SW 1271 (cell line): ENCODE measurements around the gene DAB2IP.
"Not testable (repeated sequence)": the region's sequence is repeated elsewhere in the genome, so short reads cannot be mapped to it uniquely, and the experiment has no call there.

ENCODE experiments used
- DNase-seq, 2 experiments: peaks; one replicate each; lab custom pipeline; 2025; lab: John Stamatoyannopoulos, UW

DAB2IP gene

GRCh38 chr9:121776739-121777637 is 125.6 kb downstream of the DAB2IP start:
- DNase-seq = no peak

GRCh38 chr9:121778252-121779225 is 127.1 kb downstream of the DAB2IP start:
- DNase-seq = no peak

GRCh38 chr9:121779381-121780117 is 128.1 kb downstream of the DAB2IP start:
- DNase-seq = no peak

DNA sequence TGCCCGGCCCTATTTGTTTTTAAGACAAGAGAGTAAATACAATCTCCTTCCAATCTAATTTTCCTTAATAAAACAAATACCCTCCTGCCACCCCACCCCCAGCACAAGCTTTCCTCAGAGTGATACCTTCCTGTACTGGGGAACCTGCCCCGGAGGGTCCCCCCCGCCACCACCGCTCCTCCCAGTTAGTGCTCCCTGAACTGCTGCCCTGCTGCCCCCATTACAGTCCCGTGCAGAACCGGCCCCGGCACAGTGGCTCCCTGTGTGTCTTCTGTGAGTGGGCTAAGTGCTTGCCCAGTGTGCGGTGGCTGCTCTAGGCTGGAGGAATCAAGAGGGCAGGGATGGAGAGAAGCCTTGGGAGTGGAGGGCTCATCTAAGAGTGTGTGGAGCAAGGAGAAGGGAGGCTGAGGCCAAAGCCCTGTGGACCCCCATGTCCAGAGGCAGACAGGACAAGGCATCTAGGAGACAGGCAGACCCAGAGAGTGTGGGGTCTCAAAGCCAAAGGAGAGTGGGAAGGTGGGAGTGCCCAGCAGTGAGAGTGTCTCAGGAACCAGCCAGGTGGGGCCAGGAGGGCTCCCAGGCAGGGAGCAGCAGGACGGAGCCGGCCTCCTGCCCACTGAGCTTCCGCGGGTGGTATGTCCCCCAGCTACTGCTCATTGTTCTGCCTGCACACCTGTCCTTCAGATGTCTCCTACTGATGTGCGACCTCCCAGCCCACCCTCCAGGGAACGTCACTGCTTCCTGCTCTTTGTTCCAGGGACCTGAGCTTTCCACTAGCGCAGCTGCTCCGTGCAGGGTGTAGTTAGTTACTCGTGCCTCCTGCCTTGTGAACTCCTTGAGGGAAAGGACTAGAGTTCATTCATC is 129.0 kb downstream of the DAB2IP start:
- no peak for DNase-seq

DNA sequence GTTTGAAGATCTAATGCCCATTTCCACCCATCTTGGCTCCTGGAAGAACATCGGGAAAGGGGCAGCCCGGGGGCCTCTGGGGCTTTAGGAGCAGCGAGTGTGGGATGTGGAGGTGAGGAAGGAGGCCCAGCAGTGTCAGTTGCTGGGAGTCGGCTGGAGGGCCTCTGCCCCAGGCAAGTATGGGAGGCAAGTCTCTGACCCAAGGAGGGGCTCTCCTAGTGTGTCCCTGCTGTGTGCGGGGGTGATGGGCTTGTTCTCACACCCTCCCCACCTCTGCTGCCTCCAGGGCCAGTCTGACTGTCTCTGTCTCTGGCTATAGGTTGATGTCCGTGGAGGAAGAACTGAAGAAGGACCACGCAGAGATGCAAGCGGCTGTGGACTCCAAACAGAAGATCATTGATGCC is 129.7 kb downstream of the DAB2IP start:
- DNase-seq = no peak

GRCh38 chr9:121781701-121782464 is 130.4 kb downstream of the DAB2IP start:
- DNase-seq = no peak

DNA sequence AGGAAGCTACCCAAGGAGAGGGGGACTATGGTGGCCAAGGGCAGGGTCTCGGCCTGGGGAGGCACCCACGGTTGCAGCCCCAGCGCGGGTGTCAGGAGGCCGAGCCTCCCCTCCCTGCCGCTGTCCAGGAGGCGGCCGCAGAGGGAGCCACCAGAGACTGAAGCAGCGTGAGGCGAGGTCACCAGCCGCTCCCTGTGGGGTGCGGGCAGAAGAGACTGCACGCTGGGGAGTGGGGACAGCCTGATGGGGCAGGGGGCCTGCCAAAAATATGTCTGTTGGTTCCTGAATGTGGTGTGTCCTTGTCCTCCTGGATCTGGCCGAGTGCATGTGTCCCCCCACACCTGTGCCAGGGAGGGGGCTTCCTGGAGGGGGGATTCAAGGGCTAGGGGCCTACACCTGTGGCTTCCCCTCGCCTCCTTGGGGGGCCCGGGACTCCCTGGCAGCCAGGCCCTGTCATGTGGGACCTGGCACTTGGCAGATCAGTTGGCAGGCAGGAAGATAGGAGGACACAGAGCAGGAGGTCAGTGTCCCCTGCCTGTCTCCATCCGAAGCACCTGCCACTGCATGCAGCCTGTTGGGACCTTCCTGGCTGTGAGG is 131.2 kb downstream of the DAB2IP start:
- DNase-seq = no peak

DNA sequence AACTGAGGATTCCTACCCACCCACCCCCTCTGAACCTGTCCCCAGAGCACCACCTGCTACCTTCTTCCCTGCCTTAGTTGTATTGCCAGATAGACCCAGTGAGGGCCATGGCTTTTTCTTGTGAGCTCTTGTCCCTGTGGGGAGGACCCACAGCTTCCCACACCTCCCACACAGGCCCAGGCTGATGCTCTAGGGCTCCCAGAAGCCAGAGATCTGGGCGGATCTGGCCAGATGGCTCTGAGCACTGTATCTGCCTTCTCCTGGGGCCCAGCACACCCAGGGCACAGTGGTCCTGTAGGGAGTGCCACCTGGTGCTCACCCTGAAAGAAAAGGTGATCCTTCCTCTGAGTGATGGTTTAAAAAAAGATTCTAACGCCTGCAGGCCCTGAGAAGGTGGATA is 131.7 kb downstream of the DAB2IP start:
- no peak for DNase-seq

DNA sequence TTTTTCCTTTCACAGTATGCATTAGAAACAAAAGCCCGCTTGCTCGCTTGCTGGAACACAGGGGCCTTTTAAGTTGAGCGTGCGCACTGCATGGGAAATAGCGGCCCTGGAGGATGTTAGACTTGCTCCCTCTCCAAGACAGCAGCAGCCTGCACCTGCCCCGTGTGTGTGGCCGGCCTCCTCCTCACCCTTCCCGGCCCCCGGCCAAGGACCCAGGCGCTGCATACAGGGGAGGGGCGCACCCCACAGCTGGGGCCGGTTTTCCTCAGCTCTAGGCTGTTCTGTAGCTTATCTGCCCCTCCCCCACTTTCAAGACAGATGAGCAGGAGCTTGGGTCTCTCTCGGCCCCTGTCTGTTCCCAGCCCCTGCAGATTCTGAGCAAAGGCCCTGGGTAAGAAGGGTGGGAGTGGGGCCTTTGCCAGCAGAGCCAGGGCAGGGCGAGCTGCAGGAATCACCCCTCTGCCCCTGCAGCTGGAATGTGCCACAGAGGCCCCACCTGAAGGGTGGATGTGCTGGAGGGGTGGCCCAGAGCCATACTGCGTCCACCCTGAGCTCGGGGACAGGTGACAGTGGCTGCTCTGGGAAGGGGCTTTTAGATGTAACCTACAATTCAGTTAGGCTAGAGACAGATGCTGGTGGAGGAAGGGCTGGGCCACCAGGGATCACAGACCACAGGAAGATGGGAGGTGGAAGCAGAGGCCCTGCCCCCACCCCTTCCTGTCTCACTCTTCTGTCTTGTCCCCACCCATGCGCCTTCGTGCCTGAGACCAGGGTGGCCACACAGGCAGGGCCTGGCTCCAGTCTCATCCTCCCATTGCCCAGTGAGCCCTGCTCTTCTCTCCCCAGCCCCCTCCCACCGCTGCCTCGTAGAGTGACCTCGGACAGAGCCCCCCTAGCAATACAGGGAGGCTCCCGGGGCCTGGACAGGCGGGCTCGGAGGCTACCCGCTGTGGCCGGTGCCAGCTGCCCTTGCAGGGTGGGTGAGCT is 132.4 kb downstream of the DAB2IP start:
- DNase-seq = no peak

DNA sequence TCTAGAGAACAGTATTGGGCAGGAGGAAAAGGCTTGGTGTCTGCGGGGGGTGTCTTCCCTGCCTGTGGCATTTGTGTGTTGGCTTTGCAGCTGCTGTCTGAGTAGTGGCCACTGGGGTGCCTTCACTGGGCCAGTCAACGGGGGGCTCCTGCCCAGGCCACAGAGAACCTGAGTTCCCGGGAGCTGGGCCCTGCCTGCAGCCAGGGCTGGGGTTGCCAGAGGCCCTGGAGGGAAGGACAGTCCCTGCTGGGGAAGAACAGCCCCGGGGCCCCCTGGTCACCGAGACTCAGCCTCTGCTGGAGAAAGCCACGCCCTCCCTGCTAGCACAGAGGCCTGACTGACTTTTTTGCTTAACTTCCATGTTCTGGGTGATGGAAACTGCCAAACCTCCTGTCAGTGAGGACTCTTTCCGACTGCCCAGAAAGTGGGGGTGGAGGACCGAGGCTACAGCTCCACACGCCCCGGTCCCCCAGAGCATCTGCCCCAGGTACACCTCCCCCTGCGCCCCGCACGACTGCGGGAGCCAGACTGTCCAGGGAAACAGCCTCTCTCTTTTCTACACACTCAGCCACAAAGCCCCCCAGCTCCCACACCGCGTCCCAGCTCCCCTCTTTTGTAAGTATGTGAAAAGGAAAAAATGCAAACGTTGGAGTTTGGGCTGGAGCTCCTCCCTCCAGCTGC is 133.4 kb downstream of the DAB2IP start:
- no peak for DNase-seq

DNA sequence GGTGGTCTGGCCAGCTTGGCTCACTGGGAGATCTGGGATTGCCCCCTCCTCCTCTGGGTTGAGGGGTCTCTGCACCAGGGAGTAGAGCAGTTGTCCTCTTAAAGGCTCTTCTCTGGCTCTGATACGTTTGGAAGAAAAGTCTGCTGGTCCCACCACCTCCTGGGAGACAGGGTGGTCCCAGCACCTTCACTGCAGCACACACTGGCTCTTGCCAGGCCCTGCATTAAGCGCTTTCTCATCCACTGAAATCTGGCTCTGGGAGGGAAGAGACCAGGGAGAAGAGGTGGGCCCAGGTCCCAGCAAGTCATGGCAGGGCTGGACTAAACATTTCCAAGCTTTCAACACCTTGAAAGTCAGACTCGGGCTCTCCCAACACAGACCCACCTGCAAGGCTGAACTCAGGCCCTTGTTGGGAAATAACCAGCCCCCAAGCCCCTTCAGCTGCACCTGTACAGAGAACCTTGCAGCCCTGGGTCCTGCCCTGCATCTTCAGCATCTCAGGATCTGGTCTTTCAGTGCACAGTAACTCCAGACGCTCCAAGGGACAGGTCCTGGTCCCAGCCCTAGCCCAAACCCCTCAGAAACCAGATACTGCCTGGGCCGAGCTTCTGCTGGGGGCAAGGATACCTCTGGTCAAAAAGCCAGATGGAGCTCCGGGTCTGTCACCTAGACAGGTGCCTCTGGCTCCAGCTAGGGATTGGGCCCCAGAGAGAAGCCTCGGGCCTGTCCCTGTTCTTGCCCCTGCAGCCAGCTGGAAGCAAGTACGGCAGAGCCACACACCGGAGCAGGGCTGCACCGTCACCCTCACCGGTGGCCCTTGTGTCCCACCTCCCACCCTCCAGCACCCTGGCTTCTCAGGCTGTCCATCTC is 134.5 kb downstream of the DAB2IP start:
- no peak for DNase-seq

- DNase-seq = no peak
Measured at GRCh38 chr9:121786543-121786948, 135.1 kb downstream of the DAB2IP start.

DNA sequence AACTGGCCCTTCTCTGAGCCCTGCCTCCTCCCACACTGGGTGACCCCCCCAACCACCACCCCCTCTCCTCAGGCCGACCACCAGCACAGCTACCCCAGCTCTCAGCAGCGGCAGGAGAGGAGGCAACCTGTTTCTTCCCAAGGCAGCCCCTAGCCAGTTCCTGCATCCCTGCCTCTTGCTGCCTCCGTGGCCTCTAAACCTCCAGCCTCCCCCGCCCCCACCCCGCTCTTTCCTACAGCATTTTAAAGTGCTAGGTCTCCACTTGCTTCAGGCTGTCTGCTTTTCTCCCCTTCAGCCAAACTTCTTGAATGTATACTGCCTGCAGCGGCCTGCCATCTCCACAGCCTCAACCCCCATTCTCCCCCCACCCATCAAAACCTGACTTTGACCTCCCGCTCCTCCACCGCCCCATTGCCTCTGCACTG is 135.6 kb downstream of the DAB2IP start:
- no peak for DNase-seq

DNA sequence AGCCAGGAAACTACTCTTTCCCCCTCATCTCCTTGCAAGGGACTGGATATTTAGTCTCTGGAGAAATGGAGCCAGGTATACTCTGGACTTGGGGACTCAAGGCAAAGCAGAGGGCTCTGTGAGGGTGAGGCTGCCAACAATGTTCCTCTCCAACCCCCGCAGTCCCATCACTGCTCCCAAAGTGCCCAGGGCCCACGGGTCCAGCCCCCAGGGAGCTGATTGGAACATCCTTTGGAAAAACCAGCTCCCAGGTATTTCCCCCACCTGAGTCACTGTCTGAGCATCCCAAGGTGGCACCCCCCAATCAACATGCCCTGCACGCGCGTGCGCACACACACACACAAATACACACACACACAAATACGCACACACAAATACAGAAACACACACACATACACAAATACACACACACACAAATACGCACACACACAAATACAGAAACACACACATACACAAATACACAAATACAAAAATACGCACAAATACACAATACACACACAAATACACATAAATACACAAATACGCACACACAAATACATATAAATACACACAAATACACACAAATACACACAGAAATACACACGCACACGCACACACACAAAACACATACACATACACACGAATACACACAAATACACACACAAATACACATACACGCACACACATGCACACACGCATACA is 137.4 kb downstream of the DAB2IP start:
- no peak for DNase-seq

- DNase-seq = no peak
Measured at GRCh38 chr9:121790841-121791240, 139.4 kb downstream of the DAB2IP start.

DNA sequence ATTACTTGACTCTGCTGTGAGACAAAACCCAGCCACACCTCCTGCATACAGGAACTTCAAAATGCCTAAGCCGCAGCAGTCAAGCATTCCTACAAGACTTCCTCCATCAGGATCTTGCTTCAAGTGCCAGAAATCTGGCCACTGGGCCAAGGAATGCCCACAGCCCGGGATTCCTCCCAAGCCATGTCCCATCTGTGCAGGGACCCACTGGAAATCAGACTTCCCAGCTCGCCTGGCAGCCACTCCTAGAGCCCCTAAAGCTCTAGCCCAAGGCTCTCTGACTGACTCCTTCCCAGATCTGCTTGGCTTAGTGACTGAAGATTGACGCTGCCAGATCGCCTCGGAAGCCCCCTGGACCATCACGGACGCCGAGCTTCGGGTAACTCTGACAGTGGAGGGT is 141.0 kb downstream of the DAB2IP start:
- DNase-seq = not testable (repeated sequence)
